Lower leg skin (tissue), 3 donors: ENCODE results near the gene LAMC3.

Experiments used
- POLR2A ChIP-seq, 2 donors: fragments of 450-650 bp; IDR thresholded peaks; one replicate each; pipeline ENCODE4 v1.6.1; 2016 to 2017; ENCODE audit warnings: antibody characterized with exemption in 2 of 2, mild to moderate bottlenecking in 1 of 2, moderate library complexity in 1 of 2
- TF ChIP-seq, protein P1 (sequence below), 3 donors: fragments of 450-650 bp; IDR thresholded peaks; one replicate each; pipeline ENCODE4 v1.5.1; 2016; ENCODE audit warnings: antibody characterized with exemption in 3 of 3, mild to moderate bottlenecking in 3 of 3, moderate library complexity in 2 of 3

DNA sequence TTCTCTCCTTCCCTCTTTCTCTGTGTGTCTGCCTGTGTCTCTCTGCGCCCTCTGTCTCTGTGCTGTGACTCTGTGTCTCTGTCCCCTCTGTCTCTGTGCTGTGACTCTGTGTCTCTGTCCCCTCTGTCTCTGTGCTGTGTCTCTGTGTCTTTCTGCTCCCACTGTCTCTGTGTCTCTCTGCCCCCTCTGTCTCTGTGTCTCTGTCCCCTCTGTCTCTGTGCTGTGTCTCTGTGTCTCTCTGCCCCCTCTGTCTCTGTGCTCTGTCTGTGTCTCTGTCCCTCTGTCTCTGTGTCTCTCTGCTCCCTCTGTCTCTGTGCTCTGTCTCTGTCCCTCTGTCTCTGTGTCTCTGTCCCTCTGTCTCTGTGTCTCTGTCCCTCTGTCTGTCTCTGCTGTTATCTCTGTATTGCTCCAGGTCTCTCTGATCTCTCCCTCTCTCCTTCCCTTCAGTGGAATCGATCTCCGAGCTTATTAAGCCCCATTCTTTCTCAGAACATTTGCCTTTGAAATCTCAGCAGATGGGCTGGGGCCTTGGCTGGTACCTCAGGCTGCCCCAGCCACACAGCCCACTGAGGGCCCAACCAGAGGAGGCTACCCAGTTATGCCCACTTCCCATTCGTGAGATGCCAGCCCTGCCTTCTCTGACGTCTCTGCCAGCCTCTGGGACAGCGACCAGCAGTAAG, 36.6 kb upstream of the LAMC3 start:
- TF ChIP-seq, protein P1, sequence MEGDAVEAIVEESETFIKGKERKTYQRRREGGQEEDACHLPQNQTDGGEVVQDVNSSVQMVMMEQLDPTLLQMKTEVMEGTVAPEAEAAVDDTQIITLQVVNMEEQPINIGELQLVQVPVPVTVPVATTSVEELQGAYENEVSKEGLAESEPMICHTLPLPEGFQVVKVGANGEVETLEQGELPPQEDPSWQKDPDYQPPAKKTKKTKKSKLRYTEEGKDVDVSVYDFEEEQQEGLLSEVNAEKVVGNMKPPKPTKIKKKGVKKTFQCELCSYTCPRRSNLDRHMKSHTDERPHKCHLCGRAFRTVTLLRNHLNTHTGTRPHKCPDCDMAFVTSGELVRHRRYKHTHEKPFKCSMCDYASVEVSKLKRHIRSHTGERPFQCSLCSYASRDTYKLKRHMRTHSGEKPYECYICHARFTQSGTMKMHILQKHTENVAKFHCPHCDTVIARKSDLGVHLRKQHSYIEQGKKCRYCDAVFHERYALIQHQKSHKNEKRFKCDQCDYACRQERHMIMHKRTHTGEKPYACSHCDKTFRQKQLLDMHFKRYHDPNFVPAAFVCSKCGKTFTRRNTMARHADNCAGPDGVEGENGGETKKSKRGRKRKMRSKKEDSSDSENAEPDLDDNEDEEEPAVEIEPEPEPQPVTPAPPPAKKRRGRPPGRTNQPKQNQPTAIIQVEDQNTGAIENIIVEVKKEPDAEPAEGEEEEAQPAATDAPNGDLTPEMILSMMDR (IDR thresholded peaks at IDR 0.05) = no peak
- no peak for TF ChIP-seq POLR2A (IDR thresholded peaks at IDR 0.05)
